NCI-H226 (cell line): ENCODE measurements around the gene ACTL6B.

ENCODE experiments used
- DNase-seq: peaks from one replicate; pipeline ENCODE4 v3.0.0-alpha.2; 2015

ACTL6B gene

GRCh38 chr7:100683659-100684533 is 27.6 kb upstream of the ACTL6B start:
- DNase-seq, result no peak

GRCh38 chr7:100682991-100683658 is 26.9 kb upstream of the ACTL6B start:
- no peak for DNase-seq

- peak; percentile 27 for DNase-seq
Measured at GRCh38 chr7:100682228-100682741, 26.0 kb upstream of the ACTL6B start.

- no peak for DNase-seq
Measured at GRCh38 chr7:100681491-100682227, 25.4 kb upstream of the ACTL6B start.

- no peak for DNase-seq
Measured at GRCh38 chr7:100680576-100681271, 24.5 kb upstream of the ACTL6B start.

- DNase-seq, result no peak
Measured at GRCh38 chr7:100679927-100680575, 23.8 kb upstream of the ACTL6B start.

GRCh38 chr7:100679129-100679926 is 23.1 kb upstream of the ACTL6B start:
- no peak for DNase-seq

- DNase-seq, result no peak
Measured at GRCh38 chr7:100678291-100678984, 22.2 kb upstream of the ACTL6B start.

GRCh38 chr7:100677308-100678267 is 21.3 kb upstream of the ACTL6B start:
- no peak for DNase-seq

- no peak for DNase-seq
Measured at GRCh38 chr7:100676501-100677306, 20.5 kb upstream of the ACTL6B start.

GRCh38 chr7:100675581-100676350 is 19.5 kb upstream of the ACTL6B start:
- DNase-seq, result peak; percentile 65

- no peak for DNase-seq
Measured at GRCh38 chr7:100675105-100675451, 18.8 kb upstream of the ACTL6B start.

- no peak for DNase-seq
Measured at GRCh38 chr7:100674411-100675104, 18.3 kb upstream of the ACTL6B start.

GRCh38 chr7:100673942-100674410 is 17.7 kb upstream of the ACTL6B start:
- DNase-seq, result no peak

GRCh38 chr7:100673302-100673941 is 17.2 kb upstream of the ACTL6B start, which contains the start of gene GNB2:
GNB2 (plus strand) TSS chr7:100673740; CDS start chr7:100676266, 2,526 bp downstream.
- peak; percentile 98 for DNase-seq
